Measurements from ENCODE around the gene PICALM. TPM values are rescaled to one million over a fixed set of nuclear protein-coding genes. Genes with fewer than 3 reads are reported as not detected.

The PICALM gene
- total and polyA plus RNA-seq, 4 donors: 19.3 to 317 (median 108) TPM

- no peak for TF ChIP-seq REST (IDR thresholded peaks at IDR 0.05)
Observed at GRCh38 chr11:85914425-85914824, 154.5 kb downstream of the PICALM start (continued).

GRCh38 chr11:85913513-85913912, 155.4 kb downstream of the PICALM start:
- Histone ChIP-seq H3K9ac (ENCODE audit: low read depth in 1 of 2, low read length in 2 of 2) (no peak overlapping the region), H3K27me3 (ENCODE audit: control insufficient read depth in 4 of 4, insufficient read depth in 4 of 4, low read length in 3 of 4) (no peaks in the 10 kb centered on the region), H3K9me3 (ENCODE audit: control insufficient read depth in 4 of 4, low read length in 3 of 4) (peaks cover 0 to 2% (median 0%) of the 10 kb centered on the region in 4 donors), H3K4me1 (ENCODE audit: control insufficient read depth in 4 of 4, insufficient read depth in 4 of 4, low read length in 3 of 4) (no peaks in the 10 kb centered on the region), H3K27ac (ENCODE audit: low read depth in 1 of 2, low read length in 2 of 2) (no peak overlapping the region), H3K36me3 (ENCODE audit: control insufficient read depth in 4 of 4, insufficient read depth in 3 of 4, low read depth in 1 of 4, low read length in 3 of 4) (no peaks in the 10 kb centered on the region), H3K4me3 (ENCODE audit: low read depth in 1 of 3, low read length in 3 of 3) (no peak overlapping the region)
- DNase-seq (ENCODE audit: low spot score): no peak
- TF ChIP-seq NR2F2 (IDR thresholded peaks at IDR 0.05) (no peak), ZBTB33 (IDR thresholded peaks at IDR 0.05) (no peak)

GRCh38 chr11:85912414-85912813, 156.5 kb downstream of the PICALM start:
- no peak for TF ChIP-seq NR2F2 (IDR thresholded peaks at IDR 0.05)
- TF ChIP-seq RXRA (IDR thresholded peaks at IDR 0.05): no peak
- Histone ChIP-seq H3K27ac (ENCODE audit: low read depth in 1 of 2, low read length in 2 of 2) (no peak overlapping the region), H3K36me3 (ENCODE audit: control insufficient read depth in 4 of 4, insufficient read depth in 3 of 4, low read depth in 1 of 4, low read length in 3 of 4) (no peaks in the 10 kb centered on the region), H3K4me3 (ENCODE audit: low read depth in 1 of 3, low read length in 3 of 3) (no peak overlapping the region), H3K9ac (ENCODE audit: low read depth in 1 of 2, low read length in 2 of 2) (no peak overlapping the region), H3K9me3 (ENCODE audit: control insufficient read depth in 4 of 4, low read length in 3 of 4) (peaks cover 0 to 2% (median 0%) of the 10 kb centered on the region in 4 donors), H3K4me1 (ENCODE audit: control insufficient read depth in 4 of 4, insufficient read depth in 4 of 4, low read length in 3 of 4) (no peaks in the 10 kb centered on the region), H3K27me3 (ENCODE audit: control insufficient read depth in 4 of 4, insufficient read depth in 4 of 4, low read length in 3 of 4) (no peaks in the 10 kb centered on the region)
- 91% methylated on average over 2 of the region's 2 CpGs for WGBS
- DNase-seq (ENCODE audit: low spot score): no peak

Other genes starting within 250 kb of the PICALM start
- gene CCDC83, start 213.7 kb downstream of the PICALM start, total RNA-seq: not detected
- gene CCDC83, start 213.7 kb downstream of the PICALM start, polyA plus RNA-seq: not detected
- 10 to 100 TPM; 10.0 to 17.1 TPM for gene EED, start 175.7 kb upstream of the PICALM start, total RNA-seq
- gene EED, start 175.7 kb upstream of the PICALM start, polyA plus RNA-seq: 1 to 10 TPM; 5.4 to 6.3 TPM
- gene HIKESHI, start 233.2 kb upstream of the PICALM start, total RNA-seq: 10 to 100 TPM; 13.3 to 22.8 TPM
- 10 to 100 TPM; 17.8 to 23.3 TPM for gene HIKESHI, start 233.2 kb upstream of the PICALM start, polyA plus RNA-seq

Measured in liver (tissue), 9 donors.